Inflammatory macrophage (primary cell): Measurements from ENCODE around the gene AEN.

Experiments
- DNase-seq, 2 donors: peaks; one replicate each; pipeline ENCODE4 v3.0.0-alpha.2; 2020 to 2022
- total RNA-seq, 18 experiments: gene quantifications; one replicate each; lab custom pipeline; 2026; ENCODE audit warnings: mixed read lengths in 6 of 18, inconsistent platforms in 2 of 18; lab: John Stamatoyannopoulos, UW

Gene AEN, protein sequence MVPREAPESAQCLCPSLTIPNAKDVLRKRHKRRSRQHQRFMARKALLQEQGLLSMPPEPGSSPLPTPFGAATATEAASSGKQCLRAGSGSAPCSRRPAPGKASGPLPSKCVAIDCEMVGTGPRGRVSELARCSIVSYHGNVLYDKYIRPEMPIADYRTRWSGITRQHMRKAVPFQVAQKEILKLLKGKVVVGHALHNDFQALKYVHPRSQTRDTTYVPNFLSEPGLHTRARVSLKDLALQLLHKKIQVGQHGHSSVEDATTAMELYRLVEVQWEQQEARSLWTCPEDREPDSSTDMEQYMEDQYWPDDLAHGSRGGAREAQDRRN
- 9.2 to 38.7 (median 19.9) reads per million in 18 experiments for total RNA-seq

DNA sequence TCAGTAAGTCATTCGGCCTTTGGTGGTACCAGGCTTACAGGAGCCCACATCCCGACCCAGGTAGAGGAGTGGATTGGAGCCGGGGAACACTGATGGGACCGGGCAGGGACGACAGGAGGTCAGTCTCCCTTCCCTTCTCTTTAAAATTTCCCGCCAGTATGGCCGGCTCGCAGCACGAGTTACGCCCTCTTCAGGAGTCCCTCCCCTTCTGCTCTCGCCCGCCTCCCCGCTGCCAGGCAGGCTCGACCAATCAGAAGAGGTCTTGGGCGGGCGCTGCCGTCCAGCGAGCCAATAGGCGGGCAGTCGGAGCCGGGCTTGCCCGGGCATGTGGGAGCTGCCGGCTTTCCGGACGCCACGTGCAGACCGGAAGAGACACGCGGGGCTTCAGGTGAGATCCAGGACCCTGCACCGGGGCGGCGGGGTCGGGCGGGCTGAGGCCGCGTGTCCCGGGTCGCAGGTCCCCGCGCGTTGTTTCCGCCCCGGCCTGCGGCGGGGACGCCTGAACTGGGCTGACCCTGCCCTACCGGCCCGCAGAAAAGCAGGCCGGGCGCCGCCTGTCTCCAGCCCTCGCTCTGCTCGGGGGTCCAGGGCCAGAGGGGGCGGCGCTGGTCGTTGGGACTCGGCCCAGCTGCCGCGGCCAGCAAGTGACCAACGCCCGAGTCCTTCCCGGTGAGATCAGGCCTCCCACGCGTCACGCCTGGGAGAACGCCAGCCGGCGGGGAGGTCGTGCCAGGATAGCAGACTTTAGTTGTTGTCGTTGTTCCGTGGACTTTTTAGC lies at the start of gene AEN:
AEN (plus strand) TSS at position 346 of the 778 bp plus-strand sequence. CDS start 4,870 bp downstream, outside the sequence.
- peak; percentile 96 to 97 for DNase-seq

DNA sequence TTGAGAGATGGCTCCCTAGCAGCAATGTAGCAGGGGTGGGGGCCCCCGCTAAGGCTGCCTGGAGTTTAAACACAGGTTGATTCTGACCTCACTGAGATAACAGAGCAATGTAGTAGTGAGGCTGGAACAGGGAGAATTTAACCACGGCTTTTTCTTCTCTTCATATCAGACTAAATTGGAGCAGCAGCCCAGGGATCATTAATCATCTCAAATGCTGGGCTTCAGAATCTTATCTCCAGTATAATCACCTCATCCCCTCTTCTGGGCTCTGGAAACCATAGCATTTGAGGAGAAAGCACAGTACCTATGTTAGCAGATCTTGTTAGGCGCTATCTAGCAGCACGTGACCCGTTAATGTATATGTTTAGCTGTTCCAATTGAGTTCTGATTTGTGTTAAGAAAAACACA lies 49.3 kb upstream of the AEN start:
- DNase-seq, result no peak

DNA sequence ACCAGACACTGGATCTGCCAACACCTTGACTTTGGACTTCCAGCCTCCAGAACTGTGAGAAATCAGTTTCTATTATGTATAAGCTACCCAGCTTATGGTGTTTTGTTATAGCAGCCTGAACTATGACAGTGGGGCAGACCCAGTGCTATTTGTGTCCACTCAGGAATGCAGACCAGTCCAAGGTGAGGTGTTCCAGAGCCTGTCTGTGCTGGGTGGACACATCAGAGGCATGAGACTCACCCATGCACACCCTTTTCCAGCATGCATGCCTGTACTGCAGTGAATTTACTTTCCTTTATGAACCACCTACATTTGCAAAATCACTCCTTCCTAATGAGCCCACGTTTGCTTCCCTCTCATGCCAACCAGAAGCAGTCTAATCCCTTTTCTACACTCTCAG lies 47.1 kb upstream of the AEN start:
- DNase-seq, result no peak

DNA sequence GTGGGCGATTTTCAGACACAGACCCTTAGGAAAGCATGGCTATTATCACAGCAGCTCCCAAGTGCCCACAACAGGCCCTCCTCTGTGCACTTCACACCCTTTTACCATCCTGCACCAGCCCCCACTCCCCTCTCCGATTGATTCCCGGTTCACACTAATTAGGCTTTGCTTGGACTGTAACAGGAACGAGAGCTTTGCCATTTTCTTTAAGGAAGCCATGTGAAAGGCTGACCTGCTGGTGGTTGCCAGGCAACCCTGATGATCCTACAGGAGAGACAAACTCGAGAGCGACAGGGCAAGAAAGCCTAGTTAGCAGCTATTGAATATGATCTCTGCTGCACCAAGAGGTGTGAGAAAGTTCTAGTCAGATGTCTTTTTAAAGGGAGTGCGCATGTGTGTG lies 46.5 kb upstream of the AEN start:
- DNase-seq, result no peak

DNA sequence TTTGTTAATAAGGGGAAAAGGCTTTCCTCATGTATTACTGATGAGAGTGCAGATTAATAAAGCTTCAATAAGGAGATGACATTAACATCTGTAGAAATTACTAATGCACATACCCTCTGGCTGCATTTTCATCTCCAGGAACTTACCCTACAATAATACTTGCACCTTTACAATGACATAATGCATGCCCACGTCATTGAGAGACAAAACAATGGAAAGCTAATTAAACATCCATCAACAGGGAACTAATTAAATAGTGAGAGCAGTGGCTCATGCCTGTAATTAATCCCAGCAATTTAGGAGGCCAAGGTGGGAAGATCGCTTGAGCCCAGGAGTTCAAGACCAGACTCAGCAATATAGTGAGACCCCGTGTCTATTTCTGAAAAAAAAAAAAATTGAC lies 41.8 kb upstream of the AEN start:
- no peak for DNase-seq

DNA sequence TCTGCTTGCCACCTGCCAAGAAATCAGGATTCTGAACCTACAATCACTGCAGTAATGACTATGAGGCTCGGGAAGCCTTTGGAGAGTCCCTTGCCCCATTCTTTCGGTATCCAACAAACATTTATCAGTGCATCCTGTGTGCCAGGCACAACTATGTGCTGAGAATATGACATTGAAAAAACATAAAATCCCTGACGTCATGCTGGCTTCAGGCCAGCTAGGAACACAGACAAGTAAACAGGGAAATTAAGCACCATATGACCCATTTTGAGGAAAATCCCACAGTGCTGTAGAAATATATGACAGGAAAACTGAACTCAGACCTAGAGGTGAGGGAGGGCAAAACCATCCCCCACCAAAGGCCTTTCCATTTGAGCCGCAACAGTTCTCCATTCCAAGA lies 40.6 kb upstream of the AEN start:
- no peak for DNase-seq

DNA sequence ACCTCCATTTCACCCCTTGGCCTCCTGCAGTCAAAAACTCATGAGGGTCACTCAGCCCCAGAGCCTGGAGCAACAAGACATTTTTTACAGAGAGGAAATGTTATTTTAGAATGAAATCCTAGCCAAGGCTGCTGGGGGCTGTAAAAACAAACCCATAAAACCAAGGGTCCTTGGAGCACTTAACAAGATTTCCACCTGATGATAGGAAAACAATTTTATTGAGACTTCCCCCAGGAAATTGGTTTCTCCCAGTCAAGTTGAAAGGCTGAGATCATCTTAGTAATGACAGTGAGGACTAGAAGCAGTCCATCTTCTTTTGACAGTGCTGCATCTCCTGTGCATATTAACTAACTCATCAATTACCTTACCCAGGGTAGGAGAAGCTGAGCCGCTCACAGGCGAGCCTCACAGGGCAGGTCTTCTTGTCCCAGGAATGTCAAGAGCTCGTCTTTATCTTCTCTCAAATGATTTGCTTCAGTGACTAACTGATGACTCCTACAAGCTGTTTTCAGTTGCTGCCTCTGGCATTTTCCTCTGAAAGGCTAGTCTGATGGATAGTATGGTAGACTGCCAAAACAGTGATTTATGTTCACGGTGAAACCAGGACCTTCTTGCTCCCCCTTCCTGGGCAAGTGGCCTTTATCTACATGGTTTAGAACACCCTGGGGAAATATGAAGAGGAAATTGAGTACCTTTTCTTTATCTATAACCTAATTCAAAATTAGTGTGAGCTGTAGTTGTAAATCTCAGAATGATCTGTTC lies 34.6 kb upstream of the AEN start:
- no peak for DNase-seq

DNA sequence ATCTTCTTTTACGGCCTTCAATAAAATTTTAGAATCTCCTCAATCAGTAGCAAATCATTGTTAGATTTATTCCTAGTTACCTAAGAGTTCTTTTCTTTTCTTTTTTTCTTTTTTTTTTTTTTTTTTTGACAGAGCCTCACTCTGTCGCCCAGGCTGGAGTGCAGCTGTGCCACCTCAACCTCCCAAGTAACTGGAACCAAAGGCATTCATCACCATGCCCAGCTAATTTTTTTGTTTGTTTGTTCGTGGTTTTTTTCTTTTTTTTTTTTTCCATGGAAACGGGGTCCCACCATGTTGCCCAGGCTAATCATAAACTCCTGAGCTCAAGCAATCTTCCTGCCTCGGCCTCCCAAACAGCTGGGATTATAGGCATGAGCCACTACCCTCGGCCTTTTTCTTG lies 30.4 kb upstream of the AEN start:
- DNase-seq, result no peak

DNA sequence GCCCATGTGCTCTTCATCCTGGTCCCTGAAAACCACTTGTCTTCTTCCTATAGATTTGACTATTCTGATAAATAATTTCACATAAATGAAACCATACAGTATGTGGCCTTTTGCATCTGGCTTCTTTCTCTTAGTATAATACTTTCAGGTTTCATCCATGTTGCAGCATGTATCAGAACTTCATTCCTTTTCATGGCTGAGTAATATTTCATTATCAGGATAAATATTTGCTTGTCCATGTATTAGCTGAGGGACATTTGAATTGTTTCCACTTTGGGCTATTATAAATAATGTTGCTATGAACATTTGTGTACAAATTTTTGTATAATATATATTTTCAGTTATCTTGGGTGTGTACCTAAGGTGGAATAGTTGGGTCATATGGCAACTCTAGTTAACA lies 29.8 kb upstream of the AEN start:
- no peak for DNase-seq

DNA sequence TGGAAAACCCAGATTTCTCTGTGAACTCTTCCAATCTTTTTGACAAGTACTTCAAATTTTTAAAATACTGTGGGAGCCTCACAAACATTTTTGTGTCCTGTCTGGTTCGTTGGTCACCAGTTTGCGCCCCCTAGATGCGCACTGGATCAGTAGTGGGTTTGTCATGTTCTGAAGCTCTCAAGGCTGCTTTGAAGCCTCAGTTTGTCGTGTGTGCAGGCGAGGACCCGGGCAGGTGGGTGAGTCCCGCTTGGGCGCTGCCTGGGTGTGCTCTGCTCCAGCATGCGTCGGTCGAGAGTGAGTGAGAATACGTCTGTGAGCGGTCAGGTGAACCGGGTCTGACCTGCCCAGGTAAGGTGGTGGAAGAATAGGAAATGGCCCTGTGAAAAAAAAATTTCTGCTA lies 17.3 kb upstream of the AEN start:
- DNase-seq, result no peak

DNA sequence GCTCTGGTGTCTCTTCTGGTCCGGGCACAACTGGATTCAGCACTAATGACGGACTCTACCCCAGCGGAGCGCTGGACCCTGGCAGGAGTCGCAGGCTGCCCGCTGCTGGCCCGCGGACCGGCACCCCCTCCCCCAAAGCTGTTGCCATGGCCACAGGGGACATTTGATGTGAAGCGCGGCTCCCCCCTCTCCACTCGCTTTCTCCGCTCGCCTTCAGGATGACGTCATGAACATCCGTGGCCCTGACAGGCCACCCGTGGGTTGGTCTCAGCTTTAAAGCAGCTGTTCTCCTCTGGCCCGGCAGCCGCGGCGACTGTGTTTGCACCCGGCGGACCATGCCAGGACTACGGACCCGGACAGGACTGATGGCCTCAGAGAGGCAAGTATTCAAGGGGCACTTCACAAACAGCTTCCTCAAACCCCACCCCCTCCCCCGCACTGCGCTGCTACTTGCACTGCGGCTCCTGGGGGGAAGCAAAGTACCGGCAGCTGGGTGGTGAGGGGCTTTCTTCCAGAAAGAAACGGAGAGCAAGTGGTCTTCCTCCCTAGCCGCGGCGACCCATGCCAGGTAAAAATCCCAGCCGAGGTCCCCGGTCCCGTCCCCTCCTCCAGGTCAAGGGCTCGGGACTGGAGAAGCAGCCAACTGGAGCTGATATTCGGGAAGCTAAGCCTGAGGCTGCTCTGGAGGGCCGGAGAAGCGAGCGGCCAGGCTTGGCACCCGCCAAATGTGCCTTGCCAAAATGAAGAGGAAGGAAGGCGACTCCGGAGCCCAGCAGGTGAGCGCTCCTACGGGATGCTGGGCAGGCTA lies 16.6 kb upstream of the AEN start:
- no peak for DNase-seq

DNA sequence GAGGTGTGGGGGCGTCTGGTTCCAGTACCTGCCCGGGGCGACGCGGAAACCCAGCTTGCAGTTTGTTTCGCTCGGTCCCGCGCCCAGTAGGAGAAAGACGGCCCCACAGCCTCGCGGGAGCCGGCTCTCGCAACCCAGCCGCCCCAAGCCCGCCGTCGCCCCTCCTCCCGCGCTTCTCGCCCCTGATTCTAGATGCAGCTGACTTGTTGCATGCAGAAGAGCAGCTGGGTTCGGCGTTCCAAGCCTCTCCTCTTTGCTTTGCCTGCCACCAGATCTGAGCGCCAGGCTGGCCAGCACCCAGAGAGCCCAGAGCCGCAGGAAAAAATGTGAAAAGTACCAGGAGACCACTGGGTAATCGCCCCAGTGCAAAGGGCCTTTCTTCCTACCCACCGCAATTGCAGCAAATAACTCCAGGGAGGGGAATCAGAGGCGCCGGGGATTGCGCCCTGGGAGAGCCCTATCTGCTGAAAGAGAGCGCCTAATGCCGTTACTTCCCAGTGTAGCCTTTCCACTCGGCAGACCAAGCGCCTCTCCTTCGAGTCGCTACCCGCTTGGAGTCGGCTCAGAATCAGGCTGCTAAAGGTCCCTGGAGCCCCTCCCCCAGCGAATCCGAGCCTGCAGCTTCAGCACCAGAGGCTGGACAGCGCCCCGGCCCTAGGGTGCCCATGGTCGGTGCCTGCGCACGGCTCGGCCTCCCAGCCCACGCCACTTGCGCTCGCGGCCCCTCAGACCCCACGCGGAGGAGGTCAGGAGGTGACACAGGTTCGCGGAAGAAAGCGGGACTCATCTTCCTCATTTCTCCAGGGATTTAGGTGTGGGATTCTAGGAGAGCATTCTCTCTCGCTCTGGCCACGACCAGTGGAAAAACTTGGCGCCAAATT lies 15.7 kb upstream of the AEN start:
- no peak for DNase-seq

DNA sequence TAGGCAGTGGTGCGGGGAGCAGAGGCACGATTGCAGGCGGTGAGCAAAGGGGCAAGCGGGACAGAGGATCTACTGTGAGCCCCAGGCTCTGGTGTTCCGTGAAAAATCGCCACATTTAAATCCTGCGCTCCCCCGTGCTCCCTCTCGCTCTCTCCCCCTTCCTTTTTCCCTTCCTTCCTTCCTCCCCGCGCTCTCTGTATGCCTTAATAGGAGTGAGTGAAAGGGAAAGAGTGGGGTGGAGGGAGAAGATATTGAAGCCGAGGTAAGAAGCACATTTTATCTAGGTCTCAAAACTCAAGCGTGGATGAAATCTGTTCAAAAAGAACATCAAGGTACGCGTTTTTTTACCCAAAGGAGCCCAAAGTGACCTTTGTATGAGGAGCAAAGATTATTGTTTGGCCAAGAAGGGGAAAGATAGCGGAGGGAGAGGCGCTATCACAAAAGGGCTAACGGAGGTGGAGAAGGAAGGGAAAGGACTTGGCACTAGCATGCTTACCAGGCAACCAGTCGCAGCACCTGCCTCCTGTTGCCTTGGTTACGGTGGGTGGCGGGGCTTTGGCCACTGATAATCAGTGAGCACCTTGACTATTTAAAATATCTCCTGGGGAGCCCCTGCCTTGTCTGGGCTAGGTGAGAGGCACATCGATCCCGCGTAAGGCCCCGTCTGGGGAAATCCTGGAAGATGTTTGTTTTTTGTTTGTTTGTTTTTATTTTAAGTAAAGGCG lies 14.9 kb upstream of the AEN start:
- DNase-seq, result no peak

DNA sequence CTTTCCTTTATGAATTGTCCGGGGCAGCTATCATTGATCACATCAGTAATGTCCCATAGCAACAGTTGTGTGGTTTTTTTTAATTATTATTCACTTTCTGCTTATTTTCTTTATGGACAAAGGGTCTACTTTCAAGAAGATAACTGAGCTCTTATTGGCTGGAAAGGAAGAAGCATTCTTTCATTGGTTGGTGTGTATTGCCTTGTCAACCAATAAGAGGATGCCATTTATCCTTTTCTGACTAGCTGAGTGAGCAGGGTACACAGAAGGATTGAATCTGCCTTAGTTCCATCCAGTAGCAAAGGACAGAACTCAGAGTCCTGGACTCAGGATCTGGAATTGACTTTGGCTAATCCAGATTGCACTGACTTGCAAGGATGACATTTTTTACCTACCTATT lies 13.2 kb upstream of the AEN start:
- DNase-seq, result no peak

DNA sequence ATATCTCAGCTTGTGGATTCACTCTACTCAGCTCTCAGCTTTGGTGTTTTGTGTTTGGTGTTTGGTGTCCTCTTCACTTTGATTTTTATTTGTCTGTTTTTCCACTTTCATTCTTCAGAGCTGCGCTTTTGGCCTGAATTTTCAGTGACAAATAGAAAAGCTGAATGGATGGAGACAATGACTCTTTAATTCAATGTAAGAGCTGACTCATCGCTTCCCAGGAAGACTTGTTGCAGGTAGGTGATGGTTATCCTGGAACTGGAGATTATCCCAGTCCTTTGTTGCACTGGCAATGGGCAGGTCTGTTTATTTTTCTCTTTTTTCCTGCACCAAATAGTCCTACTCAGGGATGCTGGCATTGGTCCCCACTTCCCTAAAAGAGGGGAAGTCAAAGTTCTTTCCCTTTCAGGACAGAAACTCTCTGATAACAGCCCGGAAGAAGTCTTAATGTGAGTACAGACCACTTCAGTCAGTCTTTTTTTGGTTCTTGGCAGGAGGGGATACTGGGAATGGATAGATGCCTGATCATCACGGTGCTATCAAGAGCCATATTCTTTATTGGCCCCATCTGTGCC lies 12.4 kb upstream of the AEN start:
- no peak for DNase-seq

DNA sequence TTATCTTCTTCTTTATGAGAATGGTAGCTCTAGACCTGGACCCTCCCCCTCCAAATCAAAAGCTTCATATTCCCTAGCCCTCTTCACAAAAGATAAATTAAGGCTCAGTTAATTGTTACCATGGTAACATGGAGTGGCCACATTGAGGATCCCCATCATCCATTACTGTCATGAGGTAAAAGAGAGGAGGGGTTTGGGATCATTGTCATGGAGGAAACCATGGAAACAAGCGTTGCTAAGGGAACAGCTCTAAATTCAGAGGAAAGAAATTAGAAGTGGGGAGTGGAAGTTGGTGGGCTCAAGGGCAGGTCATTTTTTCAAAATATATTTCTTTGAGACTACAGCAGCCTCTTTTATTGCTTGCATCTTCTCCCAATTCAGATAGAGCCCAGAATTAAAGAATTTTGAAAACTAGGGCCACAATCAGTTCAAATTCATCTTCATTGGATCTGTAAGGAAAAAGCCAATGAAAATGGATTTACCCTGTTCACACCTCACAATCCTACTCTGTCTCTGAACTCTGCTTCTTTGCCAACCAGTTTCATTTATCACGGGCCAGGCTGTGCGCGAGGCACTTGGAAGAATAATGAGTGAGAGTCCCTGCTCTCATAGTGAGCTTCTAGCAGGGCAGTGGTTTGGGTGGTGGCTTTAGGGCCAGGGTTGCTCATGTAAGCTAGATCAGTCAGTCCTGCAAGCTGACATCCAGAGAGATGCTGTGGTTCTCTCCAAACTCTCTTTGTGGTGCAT lies 11.6 kb upstream of the AEN start:
- DNase-seq, result no peak

DNA sequence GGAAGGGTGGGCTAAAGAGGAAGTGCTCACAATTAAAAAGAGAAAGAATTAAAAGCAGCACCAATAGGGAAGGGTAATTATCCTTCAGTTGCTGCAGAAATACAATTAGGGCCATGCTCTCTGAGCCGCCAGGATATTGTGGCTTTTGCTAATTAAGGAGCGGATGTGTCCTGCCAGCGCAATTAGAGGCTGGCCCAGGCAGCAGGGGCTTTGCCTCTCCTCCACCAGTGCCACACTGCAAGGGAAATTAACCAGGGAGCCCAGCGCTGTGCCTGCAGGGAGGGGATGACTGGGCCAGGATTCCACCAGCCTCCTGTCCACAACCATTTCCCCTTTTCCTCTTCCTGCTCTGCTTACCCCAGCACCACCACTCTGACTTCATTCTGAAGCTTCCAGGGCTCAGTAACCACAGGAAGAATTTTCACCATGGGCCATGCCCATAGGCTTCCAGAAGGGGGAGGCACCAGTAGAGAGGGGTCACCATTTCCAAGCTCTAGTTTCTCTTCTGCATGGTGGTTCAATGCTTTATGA lies 10.4 kb upstream of the AEN start:
- peak; percentile 44 to 52 for DNase-seq

DNA sequence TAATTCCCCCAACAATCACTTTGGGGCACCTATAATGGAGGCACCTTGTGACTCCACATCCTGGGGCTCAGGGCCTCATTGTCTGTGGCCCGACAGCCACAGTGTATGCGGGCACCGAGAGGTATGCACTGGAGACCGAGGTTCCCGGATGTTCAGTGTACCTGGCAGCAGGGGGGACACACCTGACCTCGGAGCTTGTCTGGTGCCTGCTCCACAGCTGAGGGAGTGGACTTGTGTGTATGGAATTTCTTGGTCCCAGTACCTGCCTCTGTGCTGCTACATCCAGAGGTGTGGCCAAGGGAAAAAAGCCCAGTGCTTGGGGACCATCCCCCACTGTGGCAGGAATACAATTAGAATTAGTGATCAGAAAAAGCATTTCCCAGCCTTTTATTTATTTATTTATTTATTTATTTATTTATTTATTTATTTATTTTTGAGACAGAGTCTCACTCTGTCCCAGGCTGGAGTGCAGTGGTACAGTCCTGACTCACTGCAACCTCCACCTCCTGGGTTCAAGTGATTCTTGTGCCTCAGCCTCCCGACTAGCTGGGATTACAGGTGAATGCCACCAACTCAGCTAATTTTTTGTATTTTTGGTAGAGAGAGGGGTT lies 8.8 kb upstream of the AEN start:
- no peak for DNase-seq
